Ammon's horn (tissue), 1 donor: Measurements from ENCODE around the gene SGPL1.

Experiments used
- DNase-seq: peaks from one replicate; pipeline ENCODE4 v3.0.0-alpha.2; 2016; ENCODE audit warnings: low spot score

SGPL1 gene

GRCh38 chr10:70921285-70921684 lies 105.5 kb downstream of the SGPL1 start:
- DNase-seq, result no peak

- DNase-seq, result no peak
Measured at GRCh38 chr10:70923696-70924095, 107.9 kb downstream of the SGPL1 start.

GRCh38 chr10:70925377-70926225 lies 109.9 kb downstream of the SGPL1 start:
- peak; percentile 42 for DNase-seq

- no peak for DNase-seq
Measured at GRCh38 chr10:70926226-70927000, 110.7 kb downstream of the SGPL1 start.

- DNase-seq, result no peak
Measured at GRCh38 chr10:70927189-70927943, 111.6 kb downstream of the SGPL1 start.

GRCh38 chr10:70928140-70928539 lies 112.4 kb downstream of the SGPL1 start:
- no peak for DNase-seq

GRCh38 chr10:70930263-70931000 lies 114.7 kb downstream of the SGPL1 start:
- peak; percentile 56 for DNase-seq
